GM18870 (cell line): ENCODE results near the gene ZNF28.
"Not testable (repeated sequence)": the region's sequence is repeated elsewhere in the genome, so short reads cannot be mapped to it uniquely, and the experiment has no call there.

Source experiments
- ATAC-seq: cut with Tn5 transposase; IDR thresholded peaks from one replicate; pipeline ENCODE4 v1.9.1; 2021; ENCODE audit warnings: moderate library complexity; ENCODE audit not compliant: unreplicated experiment

ZNF28 gene

GRCh38 chr19:52782864-52783263 is 38.6 kb downstream of the ZNF28 start:
- ATAC-seq: not testable (repeated sequence)

- ATAC-seq: no peak
These were observed 42.6 kb downstream of the ZNF28 start for GRCh38 chr19:52778811-52779210.

- ATAC-seq: not testable (repeated sequence)
These were observed 65.0 kb downstream of the ZNF28 start for GRCh38 chr19:52756447-52756846.

- no peak for ATAC-seq
These were observed 71.7 kb downstream of the ZNF28 start for GRCh38 chr19:52749780-52750179.

- no peak for ATAC-seq
These were observed 73.0 kb downstream of the ZNF28 start for GRCh38 chr19:52748336-52748950.
